A549 (cell line): ENCODE measurements around the gene LIN37.

Experiments
- EP300 ChIP-seq, 2 experiments: fragments of >200 bp; sonication (Bioruptor Twin); formaldehyde crosslinking; IDR thresholded peaks; 2 replicates in 1 of 2; 3 replicates in 1 of 2; pipeline ENCODE4 v1.6.1; 2016 to 2017
- HDAC2 ChIP-seq: fragments of 200-600 bp; sonication (generic); IDR thresholded peaks from 2 replicates; pipeline ENCODE4 v1.6.1; 2016
- POLR2A ChIP-seq: IDR thresholded peaks from 2 replicates; pipeline ENCODE4 v1.6.1; 2012; ENCODE audit warnings: mild to moderate bottlenecking, low read length
- RAD21 ChIP-seq, 2 experiments: fragments of >200 bp in 1 of 2; sonication (Bioruptor Twin) in 1 of 2; formaldehyde crosslinking in 1 of 2; IDR thresholded peaks in 1 of 2; conservative IDR thresholded peaks in 1 of 2; 2 replicates in 1 of 2; 3 replicates in 1 of 2; pipeline ENCODE4 v1.6.1; 2012 to 2018; ENCODE audit warnings: inconsistent platforms in 1 of 2
- ZFP36 ChIP-seq: fragments of 450-650 bp; IDR thresholded peaks from 2 replicates; pipeline ENCODE4 v1.6.1; 2014; ENCODE audit warnings: borderline replicate concordance; ENCODE audit not compliant: partially characterized antibody
- TF ChIP-seq, protein P1 (sequence below): fragments of >200 bp; sonication (Bioruptor Twin); formaldehyde crosslinking; IDR thresholded peaks from 3 replicates; pipeline ENCODE4 v1.5.1; 2016
- TF ChIP-seq, protein P2 (sequence below): fragments of 450-650 bp; IDR thresholded peaks from 2 replicates; pipeline ENCODE4 v1.6.1; 2014; ENCODE audit warnings: antibody characterized with exemption
- TF ChIP-seq, protein P3 (sequence below): fragments of 150-350 bp; IDR thresholded peaks from 2 replicates; pipeline ENCODE4 v1.6.1; 2014; ENCODE audit warnings: low read depth, mild to moderate bottlenecking, low read length
- TF ChIP-seq, protein P4 (sequence below): fragments of 250-450 bp; sonication (Bioruptor Pico); IDR thresholded peaks from 2 replicates; pipeline ENCODE4 v1.5.0; 2021; ENCODE audit warnings: mild to moderate bottlenecking, moderate library complexity, borderline replicate concordance
- TF ChIP-seq, protein P5 (sequence below): IDR thresholded peaks from 2 replicates; pipeline ENCODE4 v1.6.1; 2012

DNA sequence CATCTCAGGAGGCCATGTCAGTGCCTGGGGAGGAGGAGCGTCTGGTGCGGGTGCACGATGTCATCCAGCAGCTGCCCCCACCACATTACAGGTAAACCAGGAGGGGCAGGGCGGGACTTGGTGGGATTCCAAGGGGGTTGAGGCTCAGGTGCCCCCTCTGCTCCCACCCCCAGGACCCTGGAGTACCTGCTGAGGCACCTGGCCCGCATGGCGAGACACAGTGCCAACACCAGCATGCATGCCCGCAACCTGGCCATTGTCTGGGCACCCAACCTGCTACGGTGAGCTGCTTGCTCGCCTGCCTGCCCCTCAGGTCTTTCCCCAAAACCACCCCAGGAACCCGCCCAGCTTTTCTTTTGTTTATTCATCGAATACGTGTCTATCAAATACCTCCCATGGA is 34.2 kb downstream of the LIN37 start:
- TF ChIP-seq, protein P1, sequence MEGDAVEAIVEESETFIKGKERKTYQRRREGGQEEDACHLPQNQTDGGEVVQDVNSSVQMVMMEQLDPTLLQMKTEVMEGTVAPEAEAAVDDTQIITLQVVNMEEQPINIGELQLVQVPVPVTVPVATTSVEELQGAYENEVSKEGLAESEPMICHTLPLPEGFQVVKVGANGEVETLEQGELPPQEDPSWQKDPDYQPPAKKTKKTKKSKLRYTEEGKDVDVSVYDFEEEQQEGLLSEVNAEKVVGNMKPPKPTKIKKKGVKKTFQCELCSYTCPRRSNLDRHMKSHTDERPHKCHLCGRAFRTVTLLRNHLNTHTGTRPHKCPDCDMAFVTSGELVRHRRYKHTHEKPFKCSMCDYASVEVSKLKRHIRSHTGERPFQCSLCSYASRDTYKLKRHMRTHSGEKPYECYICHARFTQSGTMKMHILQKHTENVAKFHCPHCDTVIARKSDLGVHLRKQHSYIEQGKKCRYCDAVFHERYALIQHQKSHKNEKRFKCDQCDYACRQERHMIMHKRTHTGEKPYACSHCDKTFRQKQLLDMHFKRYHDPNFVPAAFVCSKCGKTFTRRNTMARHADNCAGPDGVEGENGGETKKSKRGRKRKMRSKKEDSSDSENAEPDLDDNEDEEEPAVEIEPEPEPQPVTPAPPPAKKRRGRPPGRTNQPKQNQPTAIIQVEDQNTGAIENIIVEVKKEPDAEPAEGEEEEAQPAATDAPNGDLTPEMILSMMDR: no peak
- no peak for TF ChIP-seq ZFP36
- TF ChIP-seq, protein P2, sequence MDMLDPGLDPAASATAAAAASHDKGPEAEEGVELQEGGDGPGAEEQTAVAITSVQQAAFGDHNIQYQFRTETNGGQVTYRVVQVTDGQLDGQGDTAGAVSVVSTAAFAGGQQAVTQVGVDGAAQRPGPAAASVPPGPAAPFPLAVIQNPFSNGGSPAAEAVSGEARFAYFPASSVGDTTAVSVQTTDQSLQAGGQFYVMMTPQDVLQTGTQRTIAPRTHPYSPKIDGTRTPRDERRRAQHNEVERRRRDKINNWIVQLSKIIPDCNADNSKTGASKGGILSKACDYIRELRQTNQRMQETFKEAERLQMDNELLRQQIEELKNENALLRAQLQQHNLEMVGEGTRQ: no peak
- no peak for TF ChIP-seq POLR2A
- TF ChIP-seq, protein P3, sequence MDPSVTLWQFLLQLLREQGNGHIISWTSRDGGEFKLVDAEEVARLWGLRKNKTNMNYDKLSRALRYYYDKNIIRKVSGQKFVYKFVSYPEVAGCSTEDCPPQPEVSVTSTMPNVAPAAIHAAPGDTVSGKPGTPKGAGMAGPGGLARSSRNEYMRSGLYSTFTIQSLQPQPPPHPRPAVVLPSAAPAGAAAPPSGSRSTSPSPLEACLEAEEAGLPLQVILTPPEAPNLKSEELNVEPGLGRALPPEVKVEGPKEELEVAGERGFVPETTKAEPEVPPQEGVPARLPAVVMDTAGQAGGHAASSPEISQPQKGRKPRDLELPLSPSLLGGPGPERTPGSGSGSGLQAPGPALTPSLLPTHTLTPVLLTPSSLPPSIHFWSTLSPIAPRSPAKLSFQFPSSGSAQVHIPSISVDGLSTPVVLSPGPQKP: no peak
- TF ChIP-seq HDAC2: no peak
- TF ChIP-seq, protein P4, sequence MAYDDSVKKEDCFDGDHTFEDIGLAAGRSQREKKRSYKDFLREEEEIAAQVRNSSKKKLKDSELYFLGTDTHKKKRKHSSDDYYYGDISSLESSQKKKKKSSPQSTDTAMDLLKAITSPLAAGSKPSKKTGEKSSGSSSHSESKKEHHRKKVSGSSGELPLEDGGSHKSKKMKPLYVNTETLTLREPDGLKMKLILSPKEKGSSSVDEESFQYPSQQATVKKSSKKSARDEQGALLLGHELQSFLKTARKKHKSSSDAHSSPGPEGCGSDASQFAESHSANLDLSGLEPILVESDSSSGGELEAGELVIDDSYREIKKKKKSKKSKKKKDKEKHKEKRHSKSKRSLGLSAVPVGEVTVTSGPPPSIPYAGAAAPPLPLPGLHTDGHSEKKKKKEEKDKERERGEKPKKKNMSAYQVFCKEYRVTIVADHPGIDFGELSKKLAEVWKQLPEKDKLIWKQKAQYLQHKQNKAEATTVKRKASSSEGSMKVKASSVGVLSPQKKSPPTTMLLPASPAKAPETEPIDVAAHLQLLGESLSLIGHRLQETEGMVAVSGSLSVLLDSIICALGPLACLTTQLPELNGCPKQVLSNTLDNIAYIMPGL (CRISPR knock-in tag): no peak
- no peak for TF ChIP-seq RAD21 (conservative IDR thresholded peaks at IDR 0.05 in 1 of 2, IDR thresholded peaks at IDR 0.05 in 1 of 2)
- no peak for TF ChIP-seq EP300 (IDR thresholded peaks at IDR 0.05)
- TF ChIP-seq, protein P5, sequence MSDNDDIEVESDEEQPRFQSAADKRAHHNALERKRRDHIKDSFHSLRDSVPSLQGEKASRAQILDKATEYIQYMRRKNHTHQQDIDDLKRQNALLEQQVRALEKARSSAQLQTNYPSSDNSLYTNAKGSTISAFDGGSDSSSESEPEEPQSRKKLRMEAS: no peak
